ENCODE measurements around the gene HOXC9.

The HOXC9 gene

GRCh38 chr12:54000116-54001114, at the start of gene HOXC9:
Gene HOXC9 (plus strand): TSS chr12:54000161. CDS start chr12:54000189, 28 bp downstream.
- no peak for DNase-seq

- DNase-seq = no peak
These were observed 49.6 kb upstream of the HOXC9 start for GRCh38 chr12:53950437-53950773.

- DNase-seq = no peak
These were observed 49.0 kb upstream of the HOXC9 start for GRCh38 chr12:53950789-53951576.

- no peak for DNase-seq
These were observed 48.2 kb upstream of the HOXC9 start for GRCh38 chr12:53951577-53952334.

GRCh38 chr12:53952335-53952694, 47.6 kb upstream of the HOXC9 start:
- DNase-seq = no peak

- DNase-seq = no peak
These were observed 46.9 kb upstream of the HOXC9 start for GRCh38 chr12:53952871-53953734.

- no peak for DNase-seq
These were observed 45.9 kb upstream of the HOXC9 start for GRCh38 chr12:53953831-53954693.

- DNase-seq = no peak
These were observed 45.3 kb upstream of the HOXC9 start, which contains the start of gene HOXC12 for GRCh38 chr12:53954694-53955035. Gene HOXC12 (plus strand): TSS chr12:53954903. CDS start chr12:53954930, 27 bp downstream.

- no peak for DNase-seq
These were observed 44.8 kb upstream of the HOXC9 start for GRCh38 chr12:53955036-53955775.

- DNase-seq = no peak
These were observed 44.1 kb upstream of the HOXC9 start for GRCh38 chr12:53955776-53956250.

- no peak for DNase-seq
These were observed 43.6 kb upstream of the HOXC9 start for GRCh38 chr12:53956251-53956887.

- DNase-seq = no peak
These were observed 42.9 kb upstream of the HOXC9 start for GRCh38 chr12:53956914-53957536.

- DNase-seq = no peak
These were observed 41.8 kb upstream of the HOXC9 start for GRCh38 chr12:53958128-53958527.

- no peak for DNase-seq
These were observed 40.6 kb upstream of the HOXC9 start for GRCh38 chr12:53959314-53959713.

GRCh38 chr12:53960187-53961024, 39.6 kb upstream of the HOXC9 start:
- DNase-seq = no peak

GRCh38 chr12:53961025-53961761, 38.8 kb upstream of the HOXC9 start:
- DNase-seq = no peak

GRCh38 chr12:53963005-53963404, 37.0 kb upstream of the HOXC9 start:
- DNase-seq = no peak
